Measurements from ENCODE around the gene KSR1.

DNA sequence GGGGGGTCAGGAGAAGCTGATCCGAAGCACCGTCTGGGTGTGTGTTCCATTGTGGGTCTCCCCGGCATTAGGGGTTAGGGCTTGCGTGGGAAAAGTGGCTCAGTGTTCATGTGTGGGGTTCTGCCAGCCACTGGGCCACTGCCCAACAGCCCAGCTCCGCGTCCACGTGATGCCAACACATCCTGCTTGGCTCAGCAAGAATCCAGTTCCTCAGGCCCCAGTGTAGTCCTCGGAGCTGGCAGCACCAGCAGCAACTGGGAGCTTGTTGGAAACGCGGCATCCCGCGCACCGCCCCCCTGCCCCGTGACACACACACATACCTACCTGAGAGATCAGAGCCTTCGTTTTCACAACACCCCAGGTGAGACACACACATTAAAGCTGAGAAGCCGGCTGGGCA lies 193.7 kb downstream of the KSR1 start:
- TF ChIP-seq, protein P1, sequence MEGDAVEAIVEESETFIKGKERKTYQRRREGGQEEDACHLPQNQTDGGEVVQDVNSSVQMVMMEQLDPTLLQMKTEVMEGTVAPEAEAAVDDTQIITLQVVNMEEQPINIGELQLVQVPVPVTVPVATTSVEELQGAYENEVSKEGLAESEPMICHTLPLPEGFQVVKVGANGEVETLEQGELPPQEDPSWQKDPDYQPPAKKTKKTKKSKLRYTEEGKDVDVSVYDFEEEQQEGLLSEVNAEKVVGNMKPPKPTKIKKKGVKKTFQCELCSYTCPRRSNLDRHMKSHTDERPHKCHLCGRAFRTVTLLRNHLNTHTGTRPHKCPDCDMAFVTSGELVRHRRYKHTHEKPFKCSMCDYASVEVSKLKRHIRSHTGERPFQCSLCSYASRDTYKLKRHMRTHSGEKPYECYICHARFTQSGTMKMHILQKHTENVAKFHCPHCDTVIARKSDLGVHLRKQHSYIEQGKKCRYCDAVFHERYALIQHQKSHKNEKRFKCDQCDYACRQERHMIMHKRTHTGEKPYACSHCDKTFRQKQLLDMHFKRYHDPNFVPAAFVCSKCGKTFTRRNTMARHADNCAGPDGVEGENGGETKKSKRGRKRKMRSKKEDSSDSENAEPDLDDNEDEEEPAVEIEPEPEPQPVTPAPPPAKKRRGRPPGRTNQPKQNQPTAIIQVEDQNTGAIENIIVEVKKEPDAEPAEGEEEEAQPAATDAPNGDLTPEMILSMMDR (IDR thresholded peaks at IDR 0.05) = no peak
- no peak for TF ChIP-seq POLR2A (IDR thresholded peaks at IDR 0.05)
